ENCODE measurements around the gene CTNNA2. TPM values are rescaled to one million over a fixed set of nuclear protein-coding genes. Genes with fewer than 3 reads are reported as not detected.

The CTNNA2 gene
- total and polyA plus RNA-seq, 9 donors = 0.32 to 1.4 (median 0.37) TPM; not detected in 3

DNA sequence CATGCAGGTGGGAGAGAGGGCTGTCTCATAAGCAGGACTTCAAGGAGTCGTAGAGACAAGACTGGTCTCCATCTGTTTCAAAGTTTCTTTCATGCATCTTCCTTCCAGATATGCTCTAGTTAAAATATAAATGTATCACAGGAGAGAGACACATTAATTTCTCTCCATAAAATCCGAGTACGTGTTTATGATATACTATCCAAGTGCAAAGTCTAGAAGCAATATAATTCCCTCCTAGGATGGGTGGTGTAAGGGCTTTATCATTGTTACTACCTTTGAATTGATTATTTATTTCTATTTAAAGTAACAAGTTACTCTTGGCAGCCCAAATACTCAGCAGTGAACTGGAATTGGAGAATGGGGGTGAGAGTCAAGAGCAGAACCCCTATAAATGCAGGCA is 619.4 kb downstream of the CTNNA2 start:
- no peaks in the 10 kb centered on the region for H3K27me3 ChIP-seq
- intact Hi-C loops (cut with DNase I) = no loop called here
- no peak overlapping the region for H3K27ac ChIP-seq
- WGBS, 3 donors = 71% methylated on average over 3 of the region's 3 CpGs
- no peak for DNase-seq
- H3K4me3 ChIP-seq = no peak overlapping the region
- no peaks in the 10 kb centered on the region for H3K9me3 ChIP-seq
- no peaks in the 10 kb centered on the region for H3K36me3 ChIP-seq
- no peak for TF ChIP-seq EP300 (IDR thresholded peaks at IDR 0.05)
- no peaks in the 10 kb centered on the region for H3K4me1 ChIP-seq (ENCODE audit: insufficient read depth)

DNA sequence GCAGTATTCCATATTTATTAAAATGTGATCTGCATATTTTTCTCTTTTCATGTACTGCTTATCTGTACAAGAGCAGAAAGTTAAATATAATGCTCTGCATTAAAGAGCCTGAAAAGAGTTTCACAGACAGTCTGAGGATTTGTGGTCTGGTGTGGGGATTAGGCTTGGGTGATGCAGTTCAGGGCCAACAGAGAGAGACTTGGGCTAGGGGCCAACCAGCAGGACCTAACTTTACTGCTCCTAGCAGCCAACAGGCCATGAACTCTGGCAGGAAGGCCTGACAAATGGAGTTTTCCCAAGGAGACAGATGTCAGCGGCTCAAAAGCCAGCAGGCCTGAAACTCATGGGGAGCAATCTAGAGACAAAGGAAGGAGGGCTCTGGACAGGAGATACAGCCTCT is 622.1 kb downstream of the CTNNA2 start:
- no peaks in the 10 kb centered on the region for H3K36me3 ChIP-seq
- 11 to 39% (median 23%) methylated on average over 1 of the region's 1 CpG for WGBS, 3 donors
- no peak overlapping the region for H3K27ac ChIP-seq
- no peaks in the 10 kb centered on the region for H3K27me3 ChIP-seq
- H3K4me1 ChIP-seq (ENCODE audit: insufficient read depth) = no peaks in the 10 kb centered on the region
- H3K9me3 ChIP-seq = no peaks in the 10 kb centered on the region
- intact Hi-C loops (cut with DNase I) = no loop called here
- DNase-seq = no peak
- no peak overlapping the region for H3K4me3 ChIP-seq
- no peak for TF ChIP-seq EP300 (IDR thresholded peaks at IDR 0.05)

DNA sequence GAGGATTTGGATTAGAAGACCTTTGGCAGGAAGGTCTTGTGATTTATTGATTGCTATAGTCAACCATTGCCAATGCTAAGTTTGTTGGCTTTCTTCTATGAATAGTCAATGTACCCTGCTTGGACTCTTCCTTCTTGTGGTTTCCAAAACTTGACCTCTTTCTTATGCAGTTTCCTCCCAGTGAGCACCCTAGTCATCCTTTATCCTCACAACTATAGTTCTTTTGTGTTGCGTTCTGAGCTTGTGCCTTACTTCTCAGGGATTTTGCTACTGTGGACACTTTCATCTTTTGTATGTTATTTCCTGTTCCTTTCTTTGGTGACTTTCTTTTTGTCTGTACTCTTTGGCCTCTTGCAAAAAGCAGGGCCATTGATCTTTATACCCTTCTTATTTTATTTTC is 623.5 kb downstream of the CTNNA2 start:
- no peak for DNase-seq
- H3K4me1 ChIP-seq (ENCODE audit: insufficient read depth) = no peaks in the 10 kb centered on the region
- no peaks in the 10 kb centered on the region for H3K27me3 ChIP-seq
- intact Hi-C loops (cut with DNase I) = no loop called here
- TF ChIP-seq POLR2A (IDR thresholded peaks at IDR 0.05) (no peak), EP300 (IDR thresholded peaks at IDR 0.05) (no peak)
- TF ChIP-seq, protein P1, sequence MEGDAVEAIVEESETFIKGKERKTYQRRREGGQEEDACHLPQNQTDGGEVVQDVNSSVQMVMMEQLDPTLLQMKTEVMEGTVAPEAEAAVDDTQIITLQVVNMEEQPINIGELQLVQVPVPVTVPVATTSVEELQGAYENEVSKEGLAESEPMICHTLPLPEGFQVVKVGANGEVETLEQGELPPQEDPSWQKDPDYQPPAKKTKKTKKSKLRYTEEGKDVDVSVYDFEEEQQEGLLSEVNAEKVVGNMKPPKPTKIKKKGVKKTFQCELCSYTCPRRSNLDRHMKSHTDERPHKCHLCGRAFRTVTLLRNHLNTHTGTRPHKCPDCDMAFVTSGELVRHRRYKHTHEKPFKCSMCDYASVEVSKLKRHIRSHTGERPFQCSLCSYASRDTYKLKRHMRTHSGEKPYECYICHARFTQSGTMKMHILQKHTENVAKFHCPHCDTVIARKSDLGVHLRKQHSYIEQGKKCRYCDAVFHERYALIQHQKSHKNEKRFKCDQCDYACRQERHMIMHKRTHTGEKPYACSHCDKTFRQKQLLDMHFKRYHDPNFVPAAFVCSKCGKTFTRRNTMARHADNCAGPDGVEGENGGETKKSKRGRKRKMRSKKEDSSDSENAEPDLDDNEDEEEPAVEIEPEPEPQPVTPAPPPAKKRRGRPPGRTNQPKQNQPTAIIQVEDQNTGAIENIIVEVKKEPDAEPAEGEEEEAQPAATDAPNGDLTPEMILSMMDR (IDR thresholded peaks at IDR 0.05) = no peak
- no peak overlapping the region for H3K27ac ChIP-seq
- 96 to 97% (median 97%) methylated on average over 1 of the region's 1 CpG for WGBS, 3 donors
- H3K9me3 ChIP-seq = no peaks in the 10 kb centered on the region
- H3K36me3 ChIP-seq = no peaks in the 10 kb centered on the region
- no peak overlapping the region for H3K4me3 ChIP-seq

DNA sequence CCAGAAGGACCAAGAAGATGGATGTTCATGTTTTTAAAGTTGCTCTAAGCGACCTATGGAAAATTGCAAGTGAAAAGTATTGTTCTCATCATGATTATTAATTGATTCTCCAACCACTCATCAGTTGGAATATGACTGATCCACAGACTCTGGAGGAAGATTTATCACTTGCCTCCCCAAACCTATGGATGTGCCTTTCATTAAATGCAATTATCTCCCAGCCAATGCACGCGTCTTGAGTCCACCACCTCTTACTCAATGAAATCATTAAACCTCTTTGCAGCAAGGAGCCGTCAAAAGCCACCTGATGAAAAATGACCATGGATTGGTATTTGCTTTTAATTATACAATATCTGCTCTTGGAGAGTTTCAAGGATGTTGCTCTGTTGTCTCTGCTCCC is 626.1 kb downstream of the CTNNA2 start:
- H3K27ac ChIP-seq = no peak overlapping the region
- DNase-seq = no peak
- intact Hi-C loops (cut with DNase I) = no loop called here
- H3K4me3 ChIP-seq = no peak overlapping the region
- WGBS, 3 donors = 60 to 74% (median 69%) methylated on average over 4 of the region's 4 CpGs
- no peaks in the 10 kb centered on the region for H3K27me3 ChIP-seq
- no peaks in the 10 kb centered on the region for H3K9me3 ChIP-seq
- H3K4me1 ChIP-seq (ENCODE audit: insufficient read depth) = no peaks in the 10 kb centered on the region
- no peaks in the 10 kb centered on the region for H3K36me3 ChIP-seq
- TF ChIP-seq POLR2A (IDR thresholded peaks at IDR 0.05) = no peak
- TF ChIP-seq, protein P1 (IDR thresholded peaks at IDR 0.05) = no peak
- TF ChIP-seq EP300 (IDR thresholded peaks at IDR 0.05) = no peak

DNA sequence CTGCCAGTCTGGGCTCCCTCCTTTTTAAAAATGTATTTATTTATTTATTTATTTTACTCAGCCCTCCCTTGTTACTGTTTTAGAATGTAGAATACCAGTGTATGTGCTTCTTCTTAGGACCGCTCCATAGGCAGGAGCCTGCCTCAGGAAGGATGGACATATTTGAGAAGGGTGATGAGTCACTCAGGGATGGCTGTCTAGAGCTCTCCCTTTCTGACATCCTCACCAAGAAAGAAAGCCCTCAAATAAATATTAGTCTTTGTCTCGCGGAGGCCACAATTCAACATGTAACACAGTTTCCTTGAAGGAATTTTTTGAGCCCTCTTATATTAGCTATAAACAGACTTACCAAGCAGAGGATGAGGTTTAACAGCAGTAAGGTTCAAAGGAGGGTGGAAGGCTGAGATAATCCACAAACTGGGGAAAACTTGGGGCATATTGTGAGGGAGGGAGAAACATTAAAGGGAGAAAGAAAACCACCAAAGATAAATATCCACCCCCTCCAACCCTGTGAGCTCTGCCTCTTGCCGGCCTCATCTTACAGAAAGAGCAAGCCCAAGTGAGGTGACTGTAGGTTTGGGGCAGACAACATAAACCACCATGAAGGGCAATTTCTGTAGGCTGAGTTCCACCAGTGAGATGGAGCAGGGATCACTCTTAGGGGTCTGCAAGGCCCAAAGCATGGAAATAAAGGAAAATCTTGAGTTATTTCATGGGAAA is 628.3 kb downstream of the CTNNA2 start:
- intact Hi-C loops (cut with DNase I) = no loop called here
- Histone ChIP-seq H3K9me3 (no peaks in the 10 kb centered on the region), H3K27me3 (no peaks in the 10 kb centered on the region), H3K36me3 (no peaks in the 10 kb centered on the region), H3K4me3 (no peak overlapping the region), H3K27ac (no peak overlapping the region), H3K4me1 (ENCODE audit: insufficient read depth) (no peaks in the 10 kb centered on the region)
- 91 to 95% (median 93%) methylated on average over 4 of the region's 4 CpGs for WGBS, 3 donors
- TF ChIP-seq POLR2A (IDR thresholded peaks at IDR 0.05) (no peak), EP300 (IDR thresholded peaks at IDR 0.05) (no peak)
- TF ChIP-seq, protein P1 (IDR thresholded peaks at IDR 0.05) = no peak
- no peak for DNase-seq
